ENCODE results near the gene MLYCD.

Gene MLYCD

GRCh38 chr16:83925957-83926725, 27.2 kb downstream of the MLYCD start:
- no peak for TF ChIP-seq CTCF (conservative IDR thresholded peaks at IDR 0.05; ENCODE audit: low read depth)
- ChIA-PET POLR2A (ENCODE audit: low non-redundant PET) (no interaction called here), CTCF (interaction anchor here (0.6 to 1.4 kb wide), 7 partner anchors 14 to 1323 kb away, joined by 3 to 9 read pairs (median 3); no protein-coding TSS in a partner anchor)
- DNase-seq (ENCODE audit: low spot score) = no peak
- H3K27ac ChIP-seq = no peak overlapping the region

GRCh38 chr16:83926726-83927397, 27.9 kb downstream of the MLYCD start:
- ChIA-PET POLR2A (ENCODE audit: low non-redundant PET) (no interaction called here), CTCF (interaction anchor here (0.6 to 1.4 kb wide), 11 partner anchors 13 to 1531 kb away, joined by 3 to 9 read pairs (median 3); no protein-coding TSS in a partner anchor)
- H3K27ac ChIP-seq = peak overlapping the region; percentile 91
- peak; percentile 87 for DNase-seq (ENCODE audit: low spot score)
- peak; percentile 98 for TF ChIP-seq CTCF (conservative IDR thresholded peaks at IDR 0.05; ENCODE audit: low read depth)

- peak overlapping the region; percentile 91 for H3K27ac ChIP-seq
- CTCF ChIA-PET = interaction anchor here (2.9 kb wide), 1 partner anchor 25 kb away, joined by 16 read pairs; the partner anchor contains the start of gene OSGIN1
- DNase-seq (ENCODE audit: low spot score) = peak; percentile 77
- TF ChIP-seq CTCF (conservative IDR thresholded peaks at IDR 0.05; ENCODE audit: low read depth) = no peak
- POLR2A ChIA-PET (ENCODE audit: low non-redundant PET) = no interaction called here
These were observed 29.6 kb downstream of the MLYCD start for GRCh38 chr16:83928341-83929055.

GRCh38 chr16:83929811-83930555, 31.1 kb downstream of the MLYCD start:
- CTCF ChIA-PET = interaction anchor here (2.9 kb wide), 1 partner anchor 24 kb away, joined by 16 read pairs; the partner anchor contains the start of gene OSGIN1
- H3K27ac ChIP-seq = no peak overlapping the region; the same call in 1 of the 2 replicates
- no peak for DNase-seq (ENCODE audit: low spot score)
- TF ChIP-seq CTCF (conservative IDR thresholded peaks at IDR 0.05; ENCODE audit: low read depth) = no peak
- POLR2A ChIA-PET (ENCODE audit: low non-redundant PET) = no interaction called here

- H3K27ac ChIP-seq = no peak overlapping the region
- ChIA-PET POLR2A (ENCODE audit: low non-redundant PET) (no interaction called here), CTCF (no interaction called here)
- no peak for DNase-seq (ENCODE audit: low spot score)
- no peak for TF ChIP-seq CTCF (conservative IDR thresholded peaks at IDR 0.05; ENCODE audit: low read depth)
These were observed 32.0 kb downstream of the MLYCD start for GRCh38 chr16:83930730-83931500.

Data from RWPE1 (cell line).